ENCODE measurements around the gene PAFAH1B1.

GRCh38 chr17:2700491-2701141, 107.2 kb downstream of the PAFAH1B1 start:
- TF ChIP-seq CTCF (IDR thresholded peaks at IDR 0.05) (no peak), POLR2A (IDR thresholded peaks at IDR 0.05) (no peak), POLR2AphosphoS5 (IDR thresholded peaks at IDR 0.05) (no peak)

Measured in transverse colon (tissue), 4 donors.